Middle frontal gyrus (tissue), 1 donor: ENCODE measurements around the gene STX11.
"Not testable (repeated sequence)": the region's sequence is repeated elsewhere in the genome, so short reads cannot be mapped to it uniquely, and the experiment has no call there.

Experiments used
- DNase-seq: peaks from one replicate; pipeline ENCODE4 v3.0.0-alpha.2; 2015; ENCODE audit warnings: low spot score; ENCODE audit errors: extremely low spot score

The STX11 gene

DNA sequence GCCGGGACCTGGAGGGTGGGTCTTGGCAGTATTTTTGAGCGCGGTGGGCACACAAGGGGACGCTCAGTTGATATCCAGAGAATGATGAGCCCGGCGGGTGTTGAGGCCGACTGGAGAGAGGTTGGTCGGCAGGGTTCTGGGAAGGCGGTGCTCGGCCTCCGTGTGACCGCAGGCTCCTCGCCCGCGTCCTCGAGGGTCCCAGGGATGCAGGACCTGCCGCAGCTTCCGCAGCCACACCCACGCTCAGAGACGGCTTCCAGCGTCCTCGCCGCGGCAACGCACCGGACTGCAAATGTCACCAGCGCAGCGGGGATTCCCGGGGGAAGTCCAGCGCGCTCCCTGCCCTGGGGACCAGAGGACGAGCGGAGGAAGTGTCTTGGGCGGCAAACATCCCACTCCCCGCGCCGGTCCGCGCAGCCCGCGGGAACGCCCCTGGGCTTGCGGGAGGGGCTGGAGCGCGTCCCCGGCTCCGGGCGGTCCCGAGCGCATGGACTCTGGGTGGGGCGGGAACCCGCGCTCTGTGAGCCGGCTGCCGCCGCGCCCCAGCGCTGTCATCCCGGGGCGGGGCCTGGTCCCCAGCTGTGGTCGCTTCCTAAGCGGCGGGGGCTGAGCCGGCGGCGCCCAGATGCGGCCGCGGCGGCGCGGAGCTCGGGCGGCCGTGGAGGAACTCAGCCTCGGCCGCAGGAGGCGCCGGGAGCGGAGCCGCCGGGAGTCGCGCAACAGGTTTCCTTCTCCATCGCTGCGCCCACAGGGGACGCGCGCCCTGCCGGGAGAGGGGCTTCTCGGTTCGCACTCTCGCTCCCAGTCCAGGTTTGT is at the start of gene STX11:
Gene STX11 (plus strand): TSS at position 624 of the 816 bp plus-strand sequence. CDS start 36,111 bp downstream, outside the sequence.
- no peak for DNase-seq

GRCh38 chr6:144103026-144103563 is 47.2 kb upstream of the STX11 start:
- DNase-seq = no peak

- no peak for DNase-seq
Measured at GRCh38 chr6:144104488-144104887, 45.8 kb upstream of the STX11 start.

DNA sequence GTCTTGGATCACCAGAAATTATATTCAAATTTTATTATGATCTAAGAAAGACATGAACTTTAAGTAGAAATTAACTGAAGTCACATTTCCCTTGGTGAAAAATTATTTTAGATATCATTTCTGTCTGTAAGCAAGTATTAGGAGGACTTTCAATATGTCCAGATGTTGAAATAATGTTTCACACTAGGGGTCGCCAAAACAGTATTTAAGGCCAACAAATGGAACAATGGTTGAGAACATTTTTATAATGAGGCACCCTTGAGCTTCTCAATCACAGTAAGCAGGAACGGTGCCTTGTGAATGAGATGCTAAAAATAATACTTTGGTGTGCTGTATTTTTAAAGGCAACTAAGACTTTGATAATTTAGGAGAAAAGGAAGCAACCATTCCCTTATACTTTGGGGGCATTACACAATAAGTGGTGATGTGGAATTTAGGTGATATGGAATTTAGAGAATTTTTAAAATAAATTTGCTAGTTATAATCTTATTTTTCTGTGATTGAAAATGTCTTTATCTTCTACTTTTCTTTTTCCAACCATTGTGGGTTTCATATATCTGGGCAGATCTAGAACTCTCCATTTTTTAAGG is 45.3 kb upstream of the STX11 start:
- DNase-seq = peak; percentile 56

DNA sequence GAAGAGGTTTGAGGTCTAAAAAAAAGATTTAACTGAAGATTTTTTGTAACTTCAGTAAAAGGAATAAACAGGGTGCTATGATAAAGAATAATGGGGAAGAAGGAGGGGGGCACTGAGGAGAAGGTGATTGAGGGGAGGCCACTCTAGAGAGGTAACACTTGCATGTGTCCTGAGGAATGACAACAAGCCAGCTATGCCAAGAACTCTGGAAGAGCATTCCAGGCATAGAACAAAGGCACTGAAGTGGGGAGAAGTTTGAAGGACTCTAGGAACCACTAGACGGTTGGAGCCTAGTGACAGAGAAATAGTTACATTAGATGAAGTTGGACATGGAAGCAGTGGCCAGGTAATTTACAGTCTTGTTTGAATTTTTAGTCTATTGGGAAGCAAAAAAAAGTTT is 44.1 kb upstream of the STX11 start:
- DNase-seq = no peak

DNA sequence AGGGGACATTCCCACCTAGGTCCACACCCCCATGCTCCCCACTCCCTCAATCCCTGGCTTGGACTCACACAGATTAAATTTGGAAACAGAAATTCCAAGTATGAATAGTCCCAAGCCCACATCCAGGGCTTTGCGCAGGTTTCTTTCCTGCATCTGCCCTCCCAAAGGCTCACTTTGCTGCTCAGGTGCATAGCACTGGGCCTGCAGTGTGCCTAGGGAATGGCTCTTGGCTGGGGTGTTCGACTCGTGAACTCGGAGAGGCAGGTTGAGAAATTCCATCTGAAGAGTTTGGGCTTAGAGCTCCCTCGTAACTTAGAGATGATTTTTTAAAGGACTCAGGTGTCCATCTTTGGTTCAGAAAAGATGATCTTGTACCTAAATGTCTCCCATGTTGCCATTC is 40.1 kb upstream of the STX11 start:
- DNase-seq = no peak

DNA sequence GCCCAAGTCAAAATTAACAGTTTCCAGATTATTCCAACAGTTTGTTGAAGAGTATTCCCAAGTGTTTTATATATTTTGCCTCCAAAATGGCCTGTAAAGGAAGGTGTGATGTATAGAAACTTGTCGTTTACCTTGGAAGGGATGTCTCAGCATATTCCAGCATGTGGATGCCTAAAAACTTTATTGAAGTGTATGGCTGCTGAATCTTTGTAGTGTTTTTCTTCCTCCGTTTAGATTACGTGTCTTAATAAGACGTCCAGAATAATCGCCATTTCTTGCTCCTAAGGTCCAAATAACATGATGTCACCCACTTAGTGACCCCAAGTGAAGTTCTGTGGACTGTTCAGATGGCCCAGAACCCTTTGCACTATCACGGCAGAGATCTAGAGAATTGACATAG is 37.0 kb upstream of the STX11 start:
- no peak for DNase-seq

GRCh38 chr6:144115219-144115618 is 35.1 kb upstream of the STX11 start:
- DNase-seq = no peak

DNA sequence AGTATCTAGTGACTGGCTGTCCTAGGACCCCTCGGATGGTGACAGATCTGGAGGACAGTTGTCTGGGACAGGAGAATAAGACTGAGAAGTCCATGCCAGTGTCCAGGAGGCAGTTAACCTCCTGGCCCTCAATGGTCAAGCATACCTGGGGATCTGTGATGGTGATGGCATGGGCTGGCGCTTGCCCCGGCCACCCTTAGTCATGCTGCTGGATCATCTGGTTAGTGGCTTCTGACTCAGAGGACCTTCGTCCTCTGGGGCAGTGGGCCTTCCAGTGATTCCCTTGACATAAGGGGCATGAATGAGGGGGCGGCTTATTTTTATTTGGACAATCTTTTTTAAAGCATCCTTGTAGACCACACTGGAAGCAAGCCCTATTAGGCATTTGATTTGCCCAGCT is 30.9 kb upstream of the STX11 start:
- DNase-seq = no peak

DNA sequence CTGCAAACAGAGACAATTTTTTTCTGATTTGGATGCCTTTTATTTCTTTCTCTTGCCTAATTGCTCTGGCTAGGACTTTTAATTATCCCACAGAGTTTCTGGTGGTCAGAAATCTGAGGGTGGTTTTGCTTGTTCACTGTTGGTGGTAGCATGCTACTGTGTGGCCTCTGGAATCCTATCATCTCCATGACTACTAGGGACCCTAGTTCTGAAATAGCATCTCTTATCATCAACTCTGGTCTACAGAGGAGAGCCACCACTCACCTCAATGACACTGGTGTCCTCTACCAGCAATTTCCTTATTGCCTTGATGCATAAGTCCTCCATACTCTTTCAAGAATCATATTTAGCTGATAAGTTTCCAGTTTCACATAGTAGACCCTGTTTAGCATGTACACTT is 27.5 kb upstream of the STX11 start:
- no peak for DNase-seq

- DNase-seq = no peak
Measured at GRCh38 chr6:144123421-144123820, 26.9 kb upstream of the STX11 start.

- no peak for DNase-seq
Measured at GRCh38 chr6:144123836-144124235, 26.5 kb upstream of the STX11 start.

DNA sequence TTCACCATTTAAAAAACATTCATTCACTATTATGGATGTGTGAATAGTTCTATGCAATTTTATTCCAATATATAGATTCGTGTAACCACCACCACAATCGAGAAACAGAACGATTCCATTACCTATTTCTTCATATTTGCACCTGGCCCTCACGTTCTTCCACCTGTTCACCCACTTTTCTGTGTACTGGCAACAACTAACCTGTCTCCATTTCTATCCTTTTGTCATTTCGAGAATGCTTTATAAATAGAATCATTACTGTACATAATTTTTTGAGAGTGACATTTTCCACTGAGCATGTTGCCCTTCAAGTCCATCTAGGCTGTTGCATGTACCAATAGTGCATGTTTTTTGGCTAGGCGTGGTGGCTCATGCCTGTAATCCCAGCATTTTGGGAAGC is 23.2 kb upstream of the STX11 start:
- no peak for DNase-seq

DNA sequence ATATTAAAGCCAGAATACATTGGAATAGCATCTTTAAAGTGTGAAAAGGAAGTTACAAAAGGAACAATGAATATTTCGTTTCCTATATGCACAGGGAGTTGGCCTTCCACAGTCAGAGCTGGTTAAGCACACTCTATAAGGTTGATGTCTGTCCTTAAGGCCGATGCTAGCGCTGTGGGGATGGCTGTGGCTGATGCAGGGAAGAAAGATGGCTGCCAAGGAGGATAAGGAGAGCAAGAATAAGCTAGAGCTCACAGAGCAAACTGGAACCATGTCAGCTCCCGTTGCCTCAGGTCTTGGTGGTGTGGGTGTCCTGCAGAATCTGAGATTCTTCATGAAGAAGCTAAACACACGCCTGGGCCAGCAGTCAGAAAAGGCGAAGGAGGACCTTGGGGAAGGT is 20.8 kb upstream of the STX11 start:
- DNase-seq = no peak

DNA sequence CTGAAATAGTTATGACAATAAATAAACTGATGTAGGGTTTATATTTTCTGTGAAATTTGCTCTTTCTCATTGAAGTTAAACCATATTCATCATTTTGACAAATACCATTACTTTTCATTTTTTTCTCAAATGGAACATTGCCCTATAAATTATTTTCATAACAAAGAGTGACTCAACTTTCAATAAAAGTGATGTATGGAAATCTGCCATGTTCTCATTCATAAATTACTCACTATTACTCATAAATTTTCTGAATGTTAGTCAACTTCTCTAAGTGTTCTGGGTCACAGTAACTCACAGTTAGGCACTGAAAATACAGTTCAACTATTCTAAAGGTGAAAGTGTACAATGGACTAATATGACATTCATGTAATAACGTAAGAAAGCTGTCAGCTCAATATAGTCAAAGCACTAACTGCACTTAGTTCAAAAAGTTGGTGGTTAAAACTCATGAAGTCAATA is 19.0 kb upstream of the STX11 start:
- no peak for DNase-seq

DNA sequence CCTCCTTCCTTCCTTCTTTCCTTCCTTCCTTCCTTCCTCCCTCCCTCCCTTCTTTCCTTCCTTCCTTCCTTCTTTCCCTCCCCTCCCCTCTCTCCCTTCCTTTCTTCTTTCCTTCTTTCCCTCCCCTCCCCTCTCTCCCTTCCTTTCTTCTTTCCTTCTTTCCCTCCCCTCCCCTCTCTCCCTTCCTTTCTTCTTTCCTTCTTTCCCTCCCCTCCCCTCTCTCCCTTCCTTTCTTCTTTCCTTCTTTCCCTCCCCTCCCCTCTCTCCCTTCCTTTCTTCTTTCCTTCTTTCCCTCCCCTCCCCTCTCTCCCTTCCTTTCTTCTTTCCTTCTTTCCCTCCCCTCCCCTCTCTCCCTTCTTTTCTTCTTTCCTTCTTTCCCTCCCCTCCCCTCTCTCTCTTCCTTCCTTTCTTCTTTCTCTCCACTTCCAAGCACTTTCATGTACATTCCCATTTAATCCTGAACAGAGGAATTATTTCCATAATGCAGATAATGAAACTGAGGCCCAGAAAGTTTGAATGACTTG is 18.1 kb upstream of the STX11 start:
- not testable (repeated sequence) for DNase-seq

- DNase-seq = no peak
Measured at GRCh38 chr6:144133225-144133821, 17.0 kb upstream of the STX11 start.

GRCh38 chr6:144134176-144134575 is 16.1 kb upstream of the STX11 start:
- no peak for DNase-seq

DNA sequence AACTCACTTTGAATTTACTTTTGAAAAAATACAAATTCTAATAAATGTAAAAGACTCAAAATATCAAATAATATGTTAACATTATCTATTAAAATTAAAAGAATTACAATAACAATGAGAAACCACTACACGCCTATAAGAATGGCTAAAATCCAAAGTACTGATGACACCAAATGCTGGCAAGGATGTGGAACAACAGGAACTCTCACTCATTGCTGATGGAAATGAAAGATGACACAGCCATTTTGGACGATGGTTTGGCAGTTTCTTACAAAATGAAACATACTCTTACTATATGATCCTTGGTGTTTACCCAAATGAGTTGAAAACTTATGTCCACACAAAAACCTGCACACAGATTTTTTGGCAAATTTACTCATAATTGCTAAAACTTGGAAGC is 15.6 kb upstream of the STX11 start:
- no peak for DNase-seq

GRCh38 chr6:144138542-144138941 is 11.8 kb upstream of the STX11 start:
- no peak for DNase-seq

- DNase-seq = no peak
Measured at GRCh38 chr6:144139817-144140216, 10.5 kb upstream of the STX11 start.

DNA sequence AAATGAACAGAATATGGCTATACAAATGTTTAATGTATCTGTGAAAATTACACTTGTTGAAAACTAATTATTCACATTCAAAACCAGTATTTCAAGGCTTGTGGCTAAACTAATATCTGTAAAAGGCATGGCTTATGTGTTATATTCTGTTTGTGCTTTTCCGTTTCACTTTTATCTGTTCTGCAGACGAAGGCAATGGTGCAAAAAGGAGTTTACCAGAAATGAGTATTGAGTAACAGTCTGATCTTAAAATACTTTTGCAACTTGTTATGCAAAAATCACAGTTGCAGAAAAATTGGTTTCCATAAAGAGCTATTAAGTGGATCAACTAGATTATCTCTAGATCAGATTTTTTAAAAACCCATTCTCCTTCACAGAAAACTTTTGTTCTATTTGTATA is 9.4 kb upstream of the STX11 start:
- no peak for DNase-seq
